A549 (cell line): ENCODE data around the gene ITPRIP. TPM values are rescaled to one million over a fixed set of nuclear protein-coding genes. Genes with fewer than 3 reads are reported as not detected.
A peak's percentile ranks its signal among the peaks of the same experiment; 100 is the strongest.

Source experiments
- ATAC-seq, 2 experiments: fragments of 200-7000 bp in 1 of 2; fragments of >200 bp in 1 of 2; cut with Nextera tagmentation in 1 of 2; cut with Tn5 transposase in 1 of 2; 3 replicates each; pipeline versions ENCODE4 v1.8.0 to v1.9.1; 2018 to 2020; ENCODE audit warnings: mild to moderate bottlenecking in 1 of 2, moderate library complexity in 1 of 2
- CTCF ChIA-PET: fragments of 300-600 bp; sonication (Branson Sonifier 250); formaldehyde crosslinking; extraction: SDS; loops from one replicate; lab custom pipeline; 2021; ENCODE audit warnings: antibody characterized with exemption, inconsistent platforms; lab: Yijun Ruan, JAX
- POLR2A ChIA-PET: fragments of 350-600 bp; formaldehyde crosslinking; extraction: SDS; loops from one replicate; lab custom pipeline; 2021; ENCODE audit warnings: antibody characterized with exemption, inconsistent platforms; lab: Yijun Ruan, JAX
- DNase-seq, 2 experiments: peaks; one replicate each; pipeline versions ENCODE4 v3.0.0 to v3.0.0-alpha.2; 2011 to 2016; ENCODE audit warnings: low read depth in 1 of 2, low spot score in 1 of 2
- FAIRE-seq: peaks from 2 replicates; lab custom pipeline; 2011; peaks lifted over from hg19 to GRCh38; lab: Jason Lieb, UNC
- H3K27ac ChIP-seq, 2 experiments: fragments of >200 bp; sonication (Bioruptor Twin); formaldehyde crosslinking; 3 replicates each; pipeline ENCODE4 v1.5.1; 2016 to 2017
- H3K4me1 ChIP-seq: fragments of >200 bp; sonication (Bioruptor Twin); formaldehyde crosslinking; 3 replicates; pipeline ENCODE4 v1.6.1; 2016
- H3K4me2 ChIP-seq: fragments of >200 bp; sonication (Bioruptor Twin); formaldehyde crosslinking; 3 replicates; pipeline ENCODE4 v1.6.1; 2016
- H3K4me3 ChIP-seq: fragments of >200 bp; sonication (Bioruptor Twin); formaldehyde crosslinking; 3 replicates; pipeline ENCODE4 v1.5.1; 2016
- H3K9me3 ChIP-seq: fragments of >200 bp; sonication (Bioruptor Twin); formaldehyde crosslinking; 3 replicates; pipeline ENCODE4 v1.6.1; 2016
- ATOH8 ChIP-seq: fragments of 250-450 bp; sonication (Bioruptor Pico); IDR thresholded peaks from 2 replicates; pipeline ENCODE4 v1.5.0; 2020; ENCODE audit warnings: low read depth, mild to moderate bottlenecking, moderate library complexity
- BHLHE40 ChIP-seq: IDR thresholded peaks from 2 replicates; pipeline ENCODE4 v1.6.1; 2012; ENCODE audit warnings: low read depth, low read length, inconsistent platforms
- CBX2 ChIP-seq: fragments of 200-600 bp; sonication (generic); IDR thresholded peaks from 2 replicates; pipeline ENCODE4 v1.6.1; 2016; ENCODE audit warnings: low read depth, mild to moderate bottlenecking, borderline replicate concordance
- CBX8 ChIP-seq: fragments of 200-600 bp; sonication (generic); IDR thresholded peaks from 2 replicates; pipeline ENCODE4 v1.6.1; 2016
- CEBPB ChIP-seq, 2 experiments: fragments of >200 bp in 1 of 2; sonication (Bioruptor Twin) in 1 of 2; formaldehyde crosslinking in 1 of 2; IDR thresholded peaks; 2 replicates each; pipeline ENCODE4 v1.6.1; 2012 to 2016
- CHD2 ChIP-seq: fragments of 150-350 bp; IDR thresholded peaks from 2 replicates; pipeline ENCODE4 v1.6.1; 2014; ENCODE audit warnings: low read length; ENCODE audit not compliant: partially characterized antibody
- E2F6 ChIP-seq: IDR thresholded peaks from 2 replicates; pipeline ENCODE4 v1.6.1; 2012; ENCODE audit warnings: low read depth, borderline replicate concordance
- EHMT2 ChIP-seq: fragments of 200-600 bp; sonication (generic); IDR thresholded peaks from 2 replicates; pipeline ENCODE4 v1.6.1; 2016; ENCODE audit warnings: antibody characterized with exemption, low read depth, mild to moderate bottlenecking, moderate library complexity
- ESRRA ChIP-seq: fragments of 150-350 bp; IDR thresholded peaks from 2 replicates; pipeline ENCODE4 v1.6.1; 2014; ENCODE audit warnings: mild to moderate bottlenecking, low read length, borderline replicate concordance
- FOSL2 ChIP-seq, 2 experiments: fragments of 450-650 bp in 1 of 2; fragments of >200 bp in 1 of 2; sonication (Bioruptor Twin) in 1 of 2; formaldehyde crosslinking; IDR thresholded peaks; 2 replicates each; pipeline versions ENCODE4 v1.5.0 to v1.6.1; 2016 to 2020; ENCODE audit warnings: mild to moderate bottlenecking in 1 of 2, moderate library complexity in 1 of 2
- HES2 ChIP-seq: fragments of >200 bp; sonication (Bioruptor Twin); formaldehyde crosslinking; IDR thresholded peaks from 2 replicates; pipeline ENCODE4 v1.6.1; 2016
- HOXA7 ChIP-seq: fragments of 250-450 bp; sonication (Bioruptor Pico); IDR thresholded peaks from 2 replicates; pipeline ENCODE4 v1.5.0; 2020; ENCODE audit warnings: mild to moderate bottlenecking, moderate library complexity
- HOXB13 ChIP-seq: fragments of 250-450 bp; sonication (Bioruptor Pico); IDR thresholded peaks from 2 replicates; pipeline ENCODE4 v1.5.0; 2020; ENCODE audit warnings: low read depth, mild to moderate bottlenecking, moderate library complexity
- HOXB5 ChIP-seq: fragments of 250-450 bp; sonication (Bioruptor Pico); IDR thresholded peaks from 2 replicates; pipeline ENCODE4 v1.5.0; 2020; ENCODE audit warnings: mild to moderate bottlenecking, moderate library complexity
- JUNB ChIP-seq: fragments of >200 bp; sonication (Bioruptor Twin); formaldehyde crosslinking; IDR thresholded peaks from 2 replicates; pipeline ENCODE4 v1.6.1; 2016
- KDM1A ChIP-seq: fragments of 200-600 bp; sonication (generic); IDR thresholded peaks from 2 replicates; pipeline ENCODE4 v1.6.1; 2016; ENCODE audit warnings: low read depth, mild to moderate bottlenecking
- MYC ChIP-seq: IDR thresholded peaks from 2 replicates; pipeline ENCODE4 v1.6.1; 2012; ENCODE audit warnings: mild to moderate bottlenecking, inconsistent platforms, low read length, improper control_type of control experiment, borderline replicate concordance
- NPAS2 ChIP-seq: fragments of 250-450 bp; sonication (Bioruptor Pico); IDR thresholded peaks from 2 replicates; pipeline ENCODE4 v1.8.0; 2022; ENCODE audit warnings: mild to moderate bottlenecking, moderate library complexity, borderline replicate concordance
- PBX3 ChIP-seq: IDR thresholded peaks from 2 replicates; pipeline ENCODE4 v1.6.1; 2012
- PHF8 ChIP-seq: fragments of 200-600 bp; sonication (generic); IDR thresholded peaks from 2 replicates; pipeline ENCODE4 v1.6.1; 2016; ENCODE audit warnings: low read depth, mild to moderate bottlenecking, antibody characterized with exemption, moderate library complexity, borderline replicate concordance
- POLR2AphosphoS2 ChIP-seq: conservative IDR thresholded peaks from 2 replicates; pipeline ENCODE4 v1.6.1; 2012; ENCODE audit warnings: low read length, improper control_type of control experiment, inconsistent platforms
- RARB ChIP-seq: fragments of 250-450 bp; sonication (Bioruptor Pico); IDR thresholded peaks from 2 replicates; pipeline ENCODE4 v1.8.0; 2021; ENCODE audit warnings: mild to moderate bottlenecking, moderate library complexity
- TFCP2L1 ChIP-seq: fragments of 250-450 bp; sonication (Bioruptor Pico); IDR thresholded peaks from 2 replicates; pipeline ENCODE4 v1.5.0; 2021; ENCODE audit warnings: mild to moderate bottlenecking
- ZNF302 ChIP-seq: fragments of 250-450 bp; sonication (Bioruptor Pico); IDR thresholded peaks from 2 replicates; pipeline ENCODE4 v1.9.0; 2021; ENCODE audit warnings: inconsistent platforms, mild to moderate bottlenecking, moderate library complexity
- ZSCAN20 ChIP-seq: fragments of 250-450 bp; sonication (Bioruptor Pico); IDR thresholded peaks from 2 replicates; pipeline ENCODE4 v1.8.0; 2022; ENCODE audit warnings: mild to moderate bottlenecking, moderate library complexity
- WGBS: methylation state at CpG from one replicate; pipeline ENCODE4 v1.1.6; 2017; ENCODE audit errors: missing lambda C conversion rate; 5-methylcytosine and 5-hydroxymethylcytosine counted together
- polyA plus RNA-seq, 4 experiments: library from polyadenylated mRNA; depleted of rRNA in 3 of 4; stranded (reverse); fragments of >200 nt; fragmentation: RNase III in 1 of 4; extraction: RNeasy Plus Mini Kit Qiagen cat#74134 plus additional on column Dnase treatment in 1 of 4; gene quantifications; 2 replicates in 3 of 4; 3 replicates in 1 of 4; pipeline ENCODE4 v1.2.3, GENCODE V29; 2011 to 2017
- TF ChIP-seq, protein P1 (sequence below): IDR thresholded peaks from 2 replicates; pipeline ENCODE4 v1.6.1; 2012
- TF ChIP-seq, protein P2 (sequence below): fragments of >200 bp; sonication (Bioruptor Twin); formaldehyde crosslinking; IDR thresholded peaks from 3 replicates; pipeline ENCODE4 v1.6.1; 2016

Gene ITPRIP
- polyA plus RNA-seq, 2 of the 4 experiments (the other 2 are of a cell fraction): 14.8 to 21.0 TPM

- H3K27ac ChIP-seq: no peak overlapping the region
- no peaks in the 10 kb centered on the region for H3K9me3 ChIP-seq
- TF ChIP-seq POLR2AphosphoS2 (peak; percentile 62; the same call in 1 of the 2 replicates), ESRRA (no peak)
- peak in 1 of 2 experiments; percentile 6; a peak in 1 of 6 replicates for ATAC-seq
- WGBS: 81% methylated on average over 10 of the region's 10 CpGs
- no peak for DNase-seq
- no peak overlapping the region for H3K4me2 ChIP-seq
- POLR2A ChIA-PET: interaction anchor here (1.1 kb wide), 1 partner anchor 9 kb away, joined by 3 read pairs; no protein-coding TSS in a partner anchor
- H3K4me1 ChIP-seq: peaks cover 10% of the 10 kb centered on the region; the same call in 1 of the 3 replicates
- no peak overlapping the region for H3K4me3 ChIP-seq
- CTCF ChIA-PET: interaction anchor here (0.7 to 17.2 kb wide), 7 partner anchors 8 to 46 kb away, joined by 3 to 267 read pairs (median 66); partner anchors contain the start of genes CFAP58 and ITPRIP
- no peak for FAIRE-seq
Measured at GRCh38 chr10:104307576-104308438, 30.5 kb downstream of the ITPRIP start.

DNA sequence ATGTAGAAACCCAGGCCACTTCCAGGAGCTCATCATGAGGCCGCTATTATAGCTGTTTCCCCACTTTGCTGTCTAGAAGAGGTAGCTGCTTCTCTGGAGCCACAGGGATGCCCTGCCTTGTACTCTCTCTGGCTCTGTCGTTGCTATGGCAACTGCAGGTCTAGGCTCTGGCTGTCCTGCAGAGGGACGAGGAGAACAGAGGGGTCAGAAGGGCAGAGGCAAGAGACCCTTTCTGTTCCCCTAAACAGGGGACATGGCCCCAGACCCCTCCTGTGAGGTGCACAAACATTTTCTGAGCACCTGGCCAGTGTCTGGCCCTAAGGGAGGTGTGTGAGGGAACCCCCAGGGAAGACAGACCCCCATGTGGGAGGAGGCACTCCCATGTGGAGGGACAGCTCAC lies 31.4 kb downstream of the ITPRIP start:
- CTCF ChIA-PET: interaction anchor here (1.1 to 17.2 kb wide), 14 partner anchors 9 to 315 kb away, joined by 3 to 267 read pairs (median 20); partner anchors contain the start of genes CFAP58 and ITPRIP
- H3K4me2 ChIP-seq: no peak overlapping the region
- H3K9me3 ChIP-seq: no peaks in the 10 kb centered on the region
- no peak overlapping the region for H3K4me3 ChIP-seq
- no peak overlapping the region for H3K27ac ChIP-seq
- no peak for FAIRE-seq
- POLR2A ChIA-PET: interaction anchor here (1.1 to 2.7 kb wide), 2 partner anchors 10 to 31 kb away, joined by 3 to 14 read pairs; partner anchors contain the start of gene ITPRIP
- ATAC-seq: peak; percentile 5 to 9; a peak in 3 of 6 replicates
- H3K4me1 ChIP-seq: peaks cover 10% of the 10 kb centered on the region; the same call in 1 of the 3 replicates
- WGBS: 59% methylated on average over 3 of the region's 3 CpGs
- DNase-seq: no peak
- TF ChIP-seq KDM1A (no peak), CEBPB (IDR thresholded peaks at IDR 0.05) (no peak), MYC (no peak), BHLHE40 (no peak), ZSCAN20 (CRISPR knock-in tag) (no peak), TFCP2L1 (CRISPR knock-in tag) (no peak), CHD2 (no peak), PHF8 (no peak), FOSL2 (IDR thresholded peaks at IDR 0.05) (no peak), FOSL2 (CRISPR knock-in tag; IDR thresholded peaks at IDR 0.05) (no peak), EHMT2 (no peak), ATOH8 (CRISPR knock-in tag) (no peak)
- TF ChIP-seq, protein P1, sequence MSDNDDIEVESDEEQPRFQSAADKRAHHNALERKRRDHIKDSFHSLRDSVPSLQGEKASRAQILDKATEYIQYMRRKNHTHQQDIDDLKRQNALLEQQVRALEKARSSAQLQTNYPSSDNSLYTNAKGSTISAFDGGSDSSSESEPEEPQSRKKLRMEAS: no peak

- WGBS: 82% methylated on average over 8 of the region's 8 CpGs
- ChIA-PET CTCF (interaction anchor here (1.3 to 17.2 kb wide), 14 partner anchors 10 to 404 kb away, joined by 3 to 267 read pairs (median 20); partner anchors contain the start of genes CFAP58 and ITPRIP), POLR2A (interaction anchor here (1.2 to 2.7 kb wide), 3 partner anchors 25 to 36 kb away, joined by 3 to 14 read pairs (median 4); partner anchors contain the start of genes GSTO2 and ITPRIP)
- H3K4me3 ChIP-seq: no peak overlapping the region
- no peak overlapping the region for H3K4me2 ChIP-seq
- no peaks in the 10 kb centered on the region for H3K9me3 ChIP-seq
- no peak for DNase-seq
- ATAC-seq: no peak
- FAIRE-seq: no peak
- peaks cover 13% of the 10 kb centered on the region; the same call in 1 of the 3 replicates for H3K4me1 ChIP-seq
- no peak overlapping the region for H3K27ac ChIP-seq
- TF ChIP-seq HES2 (no peak), HOXA7 (no peak), HOXB5 (no peak), CBX8 (no peak), ZSCAN20 (CRISPR knock-in tag) (no peak), NPAS2 (CRISPR knock-in tag) (no peak), E2F6 (no peak), CHD2 (no peak), JUNB (no peak), RARB (CRISPR knock-in tag) (no peak), ZNF302 (no peak), PBX3 (no peak), CEBPB (IDR thresholded peaks at IDR 0.05) (no peak), CBX2 (no peak), HOXB13 (no peak)
- TF ChIP-seq, protein P2, sequence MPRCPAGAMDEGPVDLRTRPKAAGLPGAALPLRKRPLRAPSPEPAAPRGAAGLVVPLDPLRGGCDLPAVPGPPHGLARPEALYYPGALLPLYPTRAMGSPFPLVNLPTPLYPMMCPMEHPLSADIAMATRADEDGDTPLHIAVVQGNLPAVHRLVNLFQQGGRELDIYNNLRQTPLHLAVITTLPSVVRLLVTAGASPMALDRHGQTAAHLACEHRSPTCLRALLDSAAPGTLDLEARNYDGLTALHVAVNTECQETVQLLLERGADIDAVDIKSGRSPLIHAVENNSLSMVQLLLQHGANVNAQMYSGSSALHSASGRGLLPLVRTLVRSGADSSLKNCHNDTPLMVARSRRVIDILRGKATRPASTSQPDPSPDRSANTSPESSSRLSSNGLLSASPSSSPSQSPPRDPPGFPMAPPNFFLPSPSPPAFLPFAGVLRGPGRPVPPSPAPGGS: no peak
Measured at GRCh38 chr10:104304927-104305326, 33.3 kb downstream of the ITPRIP start.
